Erythroblast (primary cell): ENCODE measurements around the gene REPIN1.

Experiments
- GATA1 ChIP-seq: IDR thresholded peaks from 2 replicates; pipeline ENCODE4 v1.6.1; 2011; ENCODE audit warnings: low read depth, mild to moderate bottlenecking, control low read depth, low read length, moderate library complexity
- POLR2A ChIP-seq: IDR thresholded peaks from 2 replicates; pipeline ENCODE4 v1.6.1; 2011; ENCODE audit warnings: mild to moderate bottlenecking, low read length

DNA sequence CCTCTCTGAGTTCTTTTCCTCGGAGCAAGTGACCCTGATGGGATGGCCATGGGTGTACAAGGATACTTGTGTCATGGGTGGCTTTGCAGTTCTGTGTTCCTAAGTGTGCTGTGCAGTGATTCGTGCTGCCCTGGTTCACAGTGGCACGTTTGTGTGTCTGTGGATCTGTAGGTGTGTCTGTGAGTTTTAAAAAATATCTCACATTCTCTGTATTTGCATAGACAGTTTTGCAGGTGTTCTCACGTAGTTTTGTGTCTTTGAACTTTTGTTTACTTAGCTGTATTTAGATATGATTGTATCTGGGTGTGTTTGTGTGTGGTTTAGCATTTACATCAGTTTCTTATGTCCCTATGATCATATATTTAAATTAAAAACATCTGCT lies 14.2 kb downstream of the REPIN1 start:
- TF ChIP-seq POLR2A (no peak), GATA1 (no peak)
